Glutamatergic neuron (in vitro differentiated cells): ENCODE data around the gene TMEM178A. TPM values are rescaled to one million over a fixed set of nuclear protein-coding genes. Genes with fewer than 3 reads are reported as not detected.
"Not testable (repeated sequence)": the region's sequence is repeated elsewhere in the genome, so short reads cannot be mapped to it uniquely, and the experiment has no call there.

ENCODE experiments used
- DNase-seq: peaks from one replicate; pipeline ENCODE4 v3.0.0; 2022
- H3K27ac Mint-ChIP-seq: one replicate; pipeline ENCODE4 v1.8.0; 2020; ENCODE audit warnings: mild to moderate bottlenecking, mixed read lengths, inconsistent platforms; ENCODE audit not compliant: unreplicated experiment
- H3K27me3 Mint-ChIP-seq: one replicate; pipeline ENCODE4 v1.8.0; 2020; ENCODE audit warnings: mild to moderate bottlenecking, moderate library complexity, mixed read lengths, inconsistent platforms; ENCODE audit not compliant: unreplicated experiment
- H3K36me3 Mint-ChIP-seq: one replicate; pipeline ENCODE4 v1.8.0; 2020; ENCODE audit warnings: mild to moderate bottlenecking, mixed read lengths, inconsistent platforms; ENCODE audit not compliant: unreplicated experiment
- H3K4me1 Mint-ChIP-seq: one replicate; pipeline ENCODE4 v1.8.0; 2020; ENCODE audit warnings: mild to moderate bottlenecking, low read depth, mixed read lengths, inconsistent platforms; ENCODE audit not compliant: unreplicated experiment
- H3K4me3 Mint-ChIP-seq: one replicate; pipeline ENCODE4 v1.8.0; 2020; ENCODE audit warnings: mild to moderate bottlenecking, mixed read lengths, inconsistent platforms; ENCODE audit not compliant: unreplicated experiment
- H3K9me3 Mint-ChIP-seq: one replicate; pipeline ENCODE4 v1.8.0; 2020; ENCODE audit warnings: mild to moderate bottlenecking, moderate library complexity, mixed read lengths, inconsistent platforms; ENCODE audit not compliant: unreplicated experiment
- CTCF ChIP-seq: fragments of 200-600 bp; sonication (generic); IDR thresholded peaks from one replicate; pipeline ENCODE4 v1.5.0; 2021; ENCODE audit not compliant: partially characterized antibody, unreplicated experiment
- total RNA-seq: library from RNA; stranded (reverse); fragmentation: NEBNext Ultra II Directional; extraction: Animal tissue kit (Norgen Biotek cat#: 25700); gene quantifications from one replicate; pipeline ENCODE4 v1.2.1, GENCODE V29; 2021; ENCODE audit not compliant: unreplicated experiment

The TMEM178A gene
- total RNA-seq, 1 donor from 2014 or later, result 12.5 TPM

DNA sequence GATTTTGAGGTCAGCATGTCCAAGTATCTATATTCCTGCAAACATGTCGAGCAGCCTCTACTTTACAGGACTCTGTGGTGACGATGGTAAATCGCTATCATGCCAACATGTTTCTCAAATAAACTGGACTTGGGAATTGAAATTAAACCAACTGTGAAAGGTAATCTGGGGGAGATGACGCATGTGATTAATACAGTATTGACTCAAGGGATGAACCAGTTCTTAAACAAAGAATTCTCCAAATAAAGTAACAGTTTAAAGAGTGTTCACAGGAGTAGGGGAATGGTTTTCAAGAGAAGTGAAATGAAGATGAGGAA is 59.1 kb downstream of the TMEM178A start:
- DNase-seq, result no peak
- no peaks in the 10 kb centered on the region for H3K4me1 Mint-ChIP-seq
- no peaks in the 10 kb centered on the region for H3K27me3 Mint-ChIP-seq
- H3K4me3 Mint-ChIP-seq, result no peak overlapping the region
- H3K9me3 Mint-ChIP-seq, result peaks cover 2% of the 10 kb centered on the region
- no peaks in the 10 kb centered on the region for H3K36me3 Mint-ChIP-seq
- no peak overlapping the region for H3K27ac Mint-ChIP-seq
- no peak for TF ChIP-seq CTCF

DNA sequence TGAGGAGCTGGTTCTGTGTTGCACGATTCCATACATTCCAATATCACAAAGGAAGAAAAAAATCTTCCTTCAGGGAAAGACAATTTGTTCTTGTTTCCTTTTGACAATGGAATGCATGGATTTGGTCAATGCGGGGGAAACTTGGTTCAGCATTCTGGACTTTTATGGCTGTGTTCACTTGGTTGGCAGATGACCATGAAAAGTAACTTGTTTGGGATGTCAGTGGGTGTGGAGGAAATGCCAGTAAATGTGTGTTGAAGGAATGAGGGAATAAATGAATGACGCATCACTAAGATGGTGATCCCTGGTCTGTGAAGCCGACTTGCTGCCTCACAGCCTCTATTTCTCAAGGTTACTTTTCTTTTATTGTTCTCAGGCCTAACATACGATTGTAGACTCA is 59.7 kb downstream of the TMEM178A start:
- no peaks in the 10 kb centered on the region for H3K36me3 Mint-ChIP-seq
- no peaks in the 10 kb centered on the region for H3K27me3 Mint-ChIP-seq
- H3K4me3 Mint-ChIP-seq, result no peak overlapping the region
- TF ChIP-seq CTCF, result no peak
- no peaks in the 10 kb centered on the region for H3K4me1 Mint-ChIP-seq
- no peak overlapping the region for H3K27ac Mint-ChIP-seq
- peaks cover 2% of the 10 kb centered on the region for H3K9me3 Mint-ChIP-seq
- no peak for DNase-seq

DNA sequence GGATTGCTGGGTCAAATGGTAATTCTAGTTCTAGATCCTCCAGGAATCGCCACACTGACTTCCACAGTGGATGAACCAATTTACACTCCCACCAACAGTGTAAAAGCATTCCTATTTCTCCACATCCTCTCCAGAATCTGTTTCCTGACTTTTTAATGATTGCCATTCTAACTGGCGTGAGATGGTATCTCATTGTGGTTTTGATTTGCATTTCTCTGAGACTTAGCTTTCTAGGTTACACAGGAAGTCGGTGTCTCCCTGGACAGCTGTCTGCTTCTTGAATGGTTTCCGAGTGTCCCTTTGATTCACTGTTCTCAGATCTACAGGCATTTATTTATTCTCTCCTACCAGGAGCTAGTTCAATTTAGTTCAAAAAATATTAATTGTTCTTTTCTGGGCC is 62.4 kb downstream of the TMEM178A start:
- H3K36me3 Mint-ChIP-seq, H3K4me3 Mint-ChIP-seq, DNase-seq, H3K9me3 Mint-ChIP-seq, H3K4me1 Mint-ChIP-seq, H3K27me3 Mint-ChIP-seq, H3K27ac Mint-ChIP-seq: not testable (repeated sequence)

DNA sequence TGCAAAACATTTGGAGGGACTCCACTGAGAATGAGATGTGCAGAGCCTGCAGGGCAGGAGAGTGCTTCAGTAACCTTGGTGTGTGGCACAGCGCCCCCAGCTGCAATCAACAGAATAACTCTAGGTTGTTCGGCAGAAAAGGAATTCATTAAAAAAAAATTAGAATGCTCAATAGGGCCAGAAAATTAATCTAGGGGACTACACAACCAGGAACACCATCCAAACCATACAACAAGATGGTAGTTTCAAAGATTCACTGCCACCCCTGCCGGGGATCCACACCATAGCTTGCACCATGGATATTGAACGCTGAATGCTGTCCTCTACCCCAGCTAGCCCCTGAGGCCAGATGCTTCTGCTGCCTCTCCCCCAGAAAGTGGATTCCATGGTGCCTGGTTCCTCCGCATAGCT is 63.2 kb downstream of the TMEM178A start:
- no peak overlapping the region for H3K4me3 Mint-ChIP-seq
- H3K27me3 Mint-ChIP-seq, result peaks cover 2% of the 10 kb centered on the region
- peak; percentile 82 for TF ChIP-seq CTCF
- peak; percentile 72 for DNase-seq
- H3K27ac Mint-ChIP-seq, result no peak overlapping the region
- no peaks in the 10 kb centered on the region for H3K9me3 Mint-ChIP-seq
- no peaks in the 10 kb centered on the region for H3K36me3 Mint-ChIP-seq
- H3K4me1 Mint-ChIP-seq, result no peaks in the 10 kb centered on the region

DNA sequence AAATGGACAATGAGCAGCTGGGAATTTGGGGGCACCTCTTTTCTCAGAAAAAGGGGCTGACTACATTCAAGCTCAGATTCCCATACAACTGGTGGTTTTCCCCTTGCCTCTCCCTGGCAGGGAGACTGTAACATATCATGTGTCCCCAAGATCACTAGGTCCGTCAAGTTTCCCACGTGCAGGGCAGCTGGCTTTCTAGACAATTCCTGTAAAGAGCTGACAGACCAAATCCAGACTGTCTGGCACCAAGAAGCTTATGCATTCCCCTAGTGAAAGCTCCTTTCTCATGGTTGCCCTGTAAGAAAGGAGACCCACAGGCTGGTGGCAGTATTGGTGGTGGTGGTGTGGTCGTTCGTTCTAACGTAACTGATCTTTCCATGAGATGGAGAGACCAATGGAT is 64.6 kb downstream of the TMEM178A start:
- H3K9me3 Mint-ChIP-seq, result no peaks in the 10 kb centered on the region
- H3K36me3 Mint-ChIP-seq, result no peaks in the 10 kb centered on the region
- no peak overlapping the region for H3K4me3 Mint-ChIP-seq
- no peak for DNase-seq
- no peaks in the 10 kb centered on the region for H3K4me1 Mint-ChIP-seq
- H3K27ac Mint-ChIP-seq, result no peak overlapping the region
- peaks cover 4% of the 10 kb centered on the region for H3K27me3 Mint-ChIP-seq
- no peak for TF ChIP-seq CTCF
